ENCODE measurements around the gene ST3GAL4. TPM values are rescaled to one million over a fixed set of nuclear protein-coding genes. Genes with fewer than 3 reads are reported as not detected.

The ST3GAL4 gene
- total and polyA plus RNA-seq, 2 experiments from 2014 or later = 19.1 to 25.6 TPM

DNA sequence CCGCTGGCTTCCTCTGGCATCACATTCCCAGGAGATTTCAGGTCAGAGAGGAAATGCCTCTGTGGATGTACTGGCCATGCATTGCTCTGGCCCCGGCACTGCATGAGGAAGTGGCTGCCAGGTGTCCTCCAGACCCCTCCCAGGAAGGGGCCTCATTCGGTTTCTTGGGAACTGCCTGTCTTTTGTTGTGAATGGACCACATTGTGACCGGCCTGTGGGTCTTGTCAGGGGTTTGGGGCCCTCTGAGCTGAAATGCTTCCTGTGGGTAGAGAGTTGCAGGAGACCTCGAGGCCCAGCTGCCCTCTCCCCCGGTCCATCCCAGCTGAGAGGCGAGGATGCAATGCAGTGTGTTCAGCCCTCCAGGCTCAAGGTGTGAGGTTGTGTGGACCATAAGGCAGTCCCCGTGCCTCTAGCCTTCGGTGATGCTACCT lies 18.8 kb upstream of the ST3GAL4 start:
- Histone ChIP-seq H3K27ac (peak overlapping the region; percentile 53), H3K4me3 (no peak overlapping the region), H3K27me3 (no peaks in the 10 kb centered on the region), H3K4me1 (ENCODE audit: low read depth) (peaks cover 37% of the 10 kb centered on the region), H3K36me3 (no peaks in the 10 kb centered on the region), H3K9me3 (ENCODE audit: low read depth) (no peaks in the 10 kb centered on the region)
- DNase-seq (ENCODE audit: low read depth in 1 of 2, low spot score in 1 of 2) = peak in 1 of 2 donors; percentile 64
- TF ChIP-seq, protein P1, sequence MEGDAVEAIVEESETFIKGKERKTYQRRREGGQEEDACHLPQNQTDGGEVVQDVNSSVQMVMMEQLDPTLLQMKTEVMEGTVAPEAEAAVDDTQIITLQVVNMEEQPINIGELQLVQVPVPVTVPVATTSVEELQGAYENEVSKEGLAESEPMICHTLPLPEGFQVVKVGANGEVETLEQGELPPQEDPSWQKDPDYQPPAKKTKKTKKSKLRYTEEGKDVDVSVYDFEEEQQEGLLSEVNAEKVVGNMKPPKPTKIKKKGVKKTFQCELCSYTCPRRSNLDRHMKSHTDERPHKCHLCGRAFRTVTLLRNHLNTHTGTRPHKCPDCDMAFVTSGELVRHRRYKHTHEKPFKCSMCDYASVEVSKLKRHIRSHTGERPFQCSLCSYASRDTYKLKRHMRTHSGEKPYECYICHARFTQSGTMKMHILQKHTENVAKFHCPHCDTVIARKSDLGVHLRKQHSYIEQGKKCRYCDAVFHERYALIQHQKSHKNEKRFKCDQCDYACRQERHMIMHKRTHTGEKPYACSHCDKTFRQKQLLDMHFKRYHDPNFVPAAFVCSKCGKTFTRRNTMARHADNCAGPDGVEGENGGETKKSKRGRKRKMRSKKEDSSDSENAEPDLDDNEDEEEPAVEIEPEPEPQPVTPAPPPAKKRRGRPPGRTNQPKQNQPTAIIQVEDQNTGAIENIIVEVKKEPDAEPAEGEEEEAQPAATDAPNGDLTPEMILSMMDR (IDR thresholded peaks at IDR 0.05; ENCODE audit: low read depth, low read length) = no peak

- no peaks in the 10 kb centered on the region for H3K27me3 ChIP-seq
- peaks cover 37% of the 10 kb centered on the region for H3K4me1 ChIP-seq (ENCODE audit: low read depth)
- peak overlapping the region; percentile 53 for H3K27ac ChIP-seq
Measured at GRCh38 chr11:126337126-126337473, 18.4 kb upstream of the ST3GAL4 start.

DNA sequence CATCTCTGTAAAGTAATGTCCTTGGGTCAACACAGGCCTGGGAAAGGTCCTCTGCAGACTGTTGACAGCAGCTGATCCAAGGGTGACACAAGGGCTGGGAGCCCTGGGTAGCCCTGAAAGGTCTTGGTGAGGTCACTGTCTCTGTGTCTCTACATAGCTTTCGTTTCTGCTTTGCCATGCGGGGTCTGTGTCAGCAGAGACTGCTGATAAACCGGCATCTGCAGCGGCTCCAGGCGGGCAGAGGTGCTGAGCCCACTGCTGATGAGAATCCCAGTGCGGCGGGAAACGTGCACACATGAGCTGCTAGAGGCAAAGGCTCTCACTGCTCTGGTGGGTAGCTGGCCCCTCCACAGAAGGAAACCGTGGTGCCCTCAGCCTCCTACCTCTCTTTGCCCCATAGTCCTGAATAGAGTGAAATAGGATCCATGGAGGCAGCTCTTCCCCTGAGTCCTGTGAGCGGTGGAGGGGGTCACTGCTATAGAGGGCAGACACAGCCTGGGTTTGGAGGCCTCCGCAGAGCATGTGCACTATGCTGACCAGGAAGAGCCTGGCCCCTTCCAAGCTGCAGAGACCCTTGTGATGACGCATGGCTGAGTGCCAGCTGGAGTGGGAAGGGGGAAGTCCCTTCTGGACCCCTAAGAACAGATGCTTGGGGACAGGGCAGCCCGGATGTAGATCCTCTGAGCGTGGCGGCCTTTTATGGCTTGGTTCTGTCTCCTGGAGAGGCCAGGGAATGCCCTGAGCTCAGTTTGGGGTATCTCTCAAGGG lies 17.8 kb upstream of the ST3GAL4 start:
- Histone ChIP-seq H3K9me3 (ENCODE audit: low read depth) (no peaks in the 10 kb centered on the region), H3K36me3 (no peaks in the 10 kb centered on the region), H3K27ac (peak overlapping the region; percentile 53), H3K4me3 (no peak overlapping the region), H3K27me3 (no peaks in the 10 kb centered on the region), H3K4me1 (ENCODE audit: low read depth) (peaks cover 37% of the 10 kb centered on the region)
- DNase-seq (ENCODE audit: low read depth in 1 of 2, low spot score in 1 of 2) = peak in 1 of 2 donors; percentile 59
- TF ChIP-seq, protein P1 (IDR thresholded peaks at IDR 0.05; ENCODE audit: low read depth, low read length) = no peak

More at GRCh38 chr11:126337126-126337473, 18.4 kb upstream of the ST3GAL4 start:
- Histone ChIP-seq H3K9me3 (ENCODE audit: low read depth) (no peaks in the 10 kb centered on the region), H3K36me3 (no peaks in the 10 kb centered on the region), H3K4me3 (no peak overlapping the region)
- TF ChIP-seq, protein P1 (IDR thresholded peaks at IDR 0.05; ENCODE audit: low read depth, low read length) = no peak
- DNase-seq (ENCODE audit: low read depth in 1 of 2, low spot score in 1 of 2) = no peak

DNA sequence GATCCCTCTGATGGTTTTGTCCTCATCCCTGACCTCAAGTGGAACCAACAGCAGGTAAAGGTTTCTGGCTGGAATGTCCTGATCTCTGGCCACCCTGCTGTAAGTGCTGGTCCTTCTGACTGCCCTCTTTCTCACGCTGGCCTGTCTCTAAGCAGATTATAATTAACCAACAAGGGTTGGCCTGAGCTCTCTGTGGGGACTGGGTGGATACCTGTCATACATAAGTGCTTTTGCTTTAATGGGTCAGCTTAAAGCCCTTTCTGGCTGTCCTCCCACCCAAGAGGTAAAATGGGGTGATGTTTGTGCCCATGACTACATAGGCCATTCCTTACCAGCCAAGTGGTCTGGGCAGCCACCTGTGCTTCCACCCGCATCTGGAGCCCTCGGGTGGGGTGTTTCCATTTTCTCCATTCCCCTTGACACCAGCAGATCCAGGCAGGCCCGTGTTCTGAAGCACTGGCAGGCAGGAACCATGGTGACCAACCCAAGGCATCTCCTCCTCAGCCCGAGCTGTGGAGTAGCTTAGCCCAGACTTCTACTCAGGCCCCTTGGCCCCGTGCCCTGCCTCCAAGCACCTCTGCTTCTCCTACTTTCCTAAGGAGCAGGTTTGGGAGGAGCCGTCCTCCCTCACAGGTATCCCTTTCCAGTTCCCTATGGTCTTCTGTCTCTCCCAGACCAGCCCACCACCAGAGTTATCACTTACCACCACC lies 17.0 kb upstream of the ST3GAL4 start:
- H3K27ac ChIP-seq = peak overlapping the region; percentile 53
- H3K9me3 ChIP-seq (ENCODE audit: low read depth) = no peaks in the 10 kb centered on the region
- no peaks in the 10 kb centered on the region for H3K36me3 ChIP-seq
- no peak overlapping the region for H3K4me3 ChIP-seq
- no peak for DNase-seq (ENCODE audit: low read depth in 1 of 2, low spot score in 1 of 2)
- no peaks in the 10 kb centered on the region for H3K27me3 ChIP-seq
- peaks cover 37% of the 10 kb centered on the region for H3K4me1 ChIP-seq (ENCODE audit: low read depth)
- TF ChIP-seq, protein P1 (IDR thresholded peaks at IDR 0.05; ENCODE audit: low read depth, low read length) = no peak

DNA sequence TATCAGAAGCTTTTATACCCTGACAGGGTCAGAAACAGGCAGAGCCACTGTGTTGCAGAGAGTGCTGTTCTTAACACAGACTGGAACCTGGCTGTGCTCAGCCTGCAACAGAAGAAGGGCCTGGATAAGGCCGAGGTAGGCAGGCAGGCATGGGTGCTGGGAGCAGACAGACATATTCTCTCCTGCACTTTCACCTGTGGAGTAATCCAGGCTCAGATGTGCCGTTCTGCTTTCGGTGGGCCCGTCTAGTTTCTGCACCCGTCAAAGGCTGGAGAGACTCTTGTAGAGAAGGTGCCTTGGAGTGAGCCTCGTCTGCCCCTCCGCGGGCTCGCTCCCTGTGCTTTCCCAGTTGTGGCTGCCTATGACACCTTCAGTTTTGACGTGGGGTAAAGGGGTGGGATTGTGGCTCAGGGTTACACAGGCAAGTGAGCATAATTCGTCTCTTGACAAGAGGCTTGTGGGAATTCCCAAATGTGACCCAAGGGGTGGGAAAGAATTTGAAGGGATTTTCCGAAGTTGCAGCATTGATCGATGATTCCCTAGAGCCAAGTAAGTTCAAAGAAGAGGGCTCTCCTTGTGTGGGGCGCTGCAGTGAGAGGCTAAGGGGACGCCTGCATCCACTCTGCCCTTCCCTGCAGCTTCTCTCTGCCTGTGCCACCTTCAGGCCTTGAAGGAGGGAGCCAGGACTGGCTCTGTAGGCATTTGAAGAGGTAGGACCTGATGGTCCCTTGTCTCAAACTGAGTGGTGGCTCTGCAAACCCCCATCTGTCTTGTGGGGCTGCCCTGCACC lies 16.2 kb upstream of the ST3GAL4 start:
- Histone ChIP-seq H3K4me1 (ENCODE audit: low read depth) (peaks cover 37% of the 10 kb centered on the region), H3K27me3 (no peaks in the 10 kb centered on the region), H3K27ac (no peak overlapping the region), H3K9me3 (ENCODE audit: low read depth) (no peaks in the 10 kb centered on the region), H3K36me3 (no peaks in the 10 kb centered on the region), H3K4me3 (no peak overlapping the region)
- DNase-seq (ENCODE audit: low read depth in 1 of 2, low spot score in 1 of 2) = no peak
- TF ChIP-seq, protein P1 (IDR thresholded peaks at IDR 0.05; ENCODE audit: low read depth, low read length) = no peak

Measured in cardiac muscle cell (in vitro differentiated cells and primary cell).